Measurements from ENCODE around the gene SSBP3. TPM values are rescaled to one million over a fixed set of nuclear protein-coding genes. Genes with fewer than 3 reads are reported as not detected.

SSBP3 gene
- total RNA-seq, 1 experiment from 2014 or later: 115 TPM

- DNase-seq (ENCODE audit: low spot score) (no peak), ATAC-seq (no peak)
- Mint-ChIP-seq H3K9me3 (no peaks in the 10 kb centered on the region), H3K4me3 (no peak overlapping the region), H3K27me3 (ENCODE audit: low read depth) (no peaks in the 10 kb centered on the region), H3K36me3 (peaks cover 4% of the 10 kb centered on the region; the same call in 1 of the 2 replicates), H3K27ac (peak overlapping the region; percentile 42), H3K4me1 (peaks cover 81% of the 10 kb centered on the region)
- ChIA-PET POLR2A (interaction anchor here (1.3 kb wide), 1 partner anchor 58 kb away, joined by 4 read pairs; the partner anchor contains the start of gene SSBP3), CTCF (interaction anchor here (2.7 kb wide), 1 partner anchor 35 kb away, joined by 10 read pairs; no protein-coding TSS in a partner anchor)
- TF ChIP-seq ATF2 (CRISPR knock-in tag; IDR thresholded peaks at IDR 0.05; ENCODE audit: borderline replicate concordance, low read depth) (no peak), ETV6 (CRISPR knock-in tag; IDR thresholded peaks at IDR 0.05) (no peak), PRDM15 (CRISPR knock-in tag; IDR thresholded peaks at IDR 0.05) (no peak), MLX (CRISPR knock-in tag; IDR thresholded peaks at IDR 0.05) (no peak), NFATC4 (CRISPR knock-in tag; IDR thresholded peaks at IDR 0.05) (no peak)
These were observed 57.5 kb downstream of the SSBP3 start for GRCh38 chr1:54348700-54349021.

- ATAC-seq (no peak), DNase-seq (ENCODE audit: low spot score) (no peak)
- Mint-ChIP-seq H3K9me3 (no peaks in the 10 kb centered on the region), H3K27me3 (ENCODE audit: low read depth) (no peaks in the 10 kb centered on the region), H3K4me3 (no peak overlapping the region), H3K4me1 (peaks cover 81% of the 10 kb centered on the region), H3K36me3 (peaks cover 4% of the 10 kb centered on the region; the same call in 1 of the 2 replicates), H3K27ac (peak overlapping the region; percentile 45; the same call in 1 of the 2 replicates)
- ChIA-PET POLR2A (no interaction called here), CTCF (interaction anchor here (2.7 kb wide), 1 partner anchor 34 kb away, joined by 10 read pairs; no protein-coding TSS in a partner anchor)
- no peak for TF ChIP-seq AR (CRISPR knock-in tag; IDR thresholded peaks at IDR 0.05)
- no peak for TF ChIP-seq SP1 (CRISPR knock-in tag; conservative IDR thresholded peaks at IDR 0.05)
- TF ChIP-seq IRF1 (CRISPR knock-in tag; IDR thresholded peaks at IDR 0.05): no peak
- no peak for TF ChIP-seq TEAD4 (CRISPR knock-in tag; IDR thresholded peaks at IDR 0.05)
- TF ChIP-seq NFATC4 (CRISPR knock-in tag; IDR thresholded peaks at IDR 0.05): no peak
- TF ChIP-seq PRDM15 (CRISPR knock-in tag; IDR thresholded peaks at IDR 0.05): no peak
- TF ChIP-seq ATF6 (CRISPR knock-in tag; IDR thresholded peaks at IDR 0.05): no peak
- TF ChIP-seq USF2 (CRISPR knock-in tag; IDR thresholded peaks at IDR 0.05): no peak
- TF ChIP-seq GTF2I (CRISPR knock-in tag; conservative IDR thresholded peaks at IDR 0.05): no peak
- no peak for TF ChIP-seq ZNF263 (CRISPR knock-in tag; IDR thresholded peaks at IDR 0.05; ENCODE audit: low read depth)
- TF ChIP-seq MLX (CRISPR knock-in tag; IDR thresholded peaks at IDR 0.05): no peak
- no peak for TF ChIP-seq ZNF121 (CRISPR knock-in tag; IDR thresholded peaks at IDR 0.05)
- TF ChIP-seq KAT7 (CRISPR knock-in tag; IDR thresholded peaks at IDR 0.05; ENCODE audit: borderline replicate concordance): no peak
These were observed 58.1 kb downstream of the SSBP3 start for GRCh38 chr1:54347955-54348699.

Measured in WTC11 (cell line).